GM23338 (cell line): ENCODE data around the gene PPP2R3B. TPM values are rescaled to one million over a fixed set of nuclear protein-coding genes. Genes with fewer than 3 reads are reported as not detected.

Experiments
- ATAC-seq: fragments of 200-7000 bp; cut with Tn5 transposase; 3 replicates; pipeline ENCODE4 v1.9.1; 2020
- DNase-seq: peaks from one replicate; pipeline ENCODE4 v3.0.0-alpha.2; 2015; ENCODE audit warnings: low spot score
- H2AFZ ChIP-seq: fragments of 200-600 bp; sonication (generic); 2 replicates; pipeline ENCODE4 v1.8.0; 2016; ENCODE audit warnings: antibody characterized with exemption, mild to moderate bottlenecking, moderate library complexity
- H3F3A ChIP-seq: fragments of 200-600 bp; sonication (generic); replicated peaks from 2 replicates; pipeline ENCODE4 v1.8.0; 2017; ENCODE audit warnings: antibody characterized with exemption, mixed run types, low read depth
- H3K27ac ChIP-seq: fragments of 200-600 bp; sonication (generic); 2 replicates; pipeline ENCODE4 v1.6.1; 2016; ENCODE audit warnings: low read depth
- H3K27me3 ChIP-seq: fragments of 200-600 bp; sonication (generic); 2 replicates; pipeline ENCODE4 v1.8.0; 2016; ENCODE audit warnings: mild to moderate bottlenecking, mixed run types, moderate library complexity; ENCODE audit not compliant: insufficient read depth
- H3K36me3 ChIP-seq: fragments of 200-600 bp; sonication (generic); 2 replicates; pipeline ENCODE4 v1.8.0; 2016; ENCODE audit warnings: mild to moderate bottlenecking; ENCODE audit not compliant: insufficient read depth
- H3K4me1 ChIP-seq: fragments of 200-600 bp; sonication (generic); 2 replicates; pipeline ENCODE4 v1.8.0; 2016; ENCODE audit warnings: mild to moderate bottlenecking, moderate library complexity; ENCODE audit not compliant: insufficient read depth
- H3K4me2 ChIP-seq: fragments of 200-600 bp; sonication (generic); 2 replicates; pipeline ENCODE4 v1.7.1; 2017; ENCODE audit warnings: mixed run types
- H3K4me3 ChIP-seq: fragments of 200-600 bp; sonication (generic); 2 replicates; pipeline ENCODE4 v1.6.1; 2016; ENCODE audit warnings: mixed run types
- H3K79me2 ChIP-seq: fragments of 200-600 bp; sonication (generic); replicated peaks from 2 replicates; pipeline ENCODE4 v1.8.0; 2017; ENCODE audit warnings: mild to moderate bottlenecking; ENCODE audit not compliant: insufficient read depth
- H3K9me2 ChIP-seq: fragments of 200-600 bp; sonication (generic); 2 replicates; pipeline ENCODE4 v1.8.0; 2017; ENCODE audit not compliant: insufficient read depth
- H4K20me1 ChIP-seq: fragments of 200-600 bp; sonication (generic); replicated peaks from 2 replicates; pipeline ENCODE4 v1.8.0; 2017; ENCODE audit warnings: mild to moderate bottlenecking; ENCODE audit not compliant: insufficient read depth
- H3K27ac Mint-ChIP-seq: 2 replicates; pipeline ENCODE4 v1.8.0; 2020; ENCODE audit warnings: inconsistent platforms, mild to moderate bottlenecking, moderate library complexity, mixed read lengths
- H3K27me3 Mint-ChIP-seq: 3 replicates; pipeline ENCODE4 v1.8.0; 2022; ENCODE audit warnings: low read depth, mild to moderate bottlenecking, moderate library complexity, mixed read lengths, inconsistent platforms; ENCODE audit not compliant: insufficient read depth, poor library complexity
- H3K36me3 Mint-ChIP-seq: 3 replicates; pipeline ENCODE4 v1.8.0; 2021; ENCODE audit warnings: low read depth, mild to moderate bottlenecking, inconsistent platforms, moderate library complexity, mixed read lengths
- H3K4me1 Mint-ChIP-seq: 3 replicates; pipeline ENCODE4 v1.8.0; 2020; ENCODE audit warnings: mild to moderate bottlenecking, inconsistent platforms, mixed read lengths
- H3K4me3 Mint-ChIP-seq: 3 replicates; pipeline ENCODE4 v1.8.0; 2021; ENCODE audit warnings: moderate library complexity, mild to moderate bottlenecking, inconsistent platforms, mixed read lengths
- H3K9me3 Mint-ChIP-seq: 3 replicates; pipeline ENCODE4 v1.8.0; 2020; ENCODE audit warnings: moderate library complexity, mild to moderate bottlenecking, inconsistent platforms, mixed read lengths
- CREB1 ChIP-seq: fragments of 250-450 bp; sonication (Bioruptor Pico); IDR thresholded peaks from 2 replicates; pipeline ENCODE4 v1.5.0; 2020; ENCODE audit warnings: low read depth, mild to moderate bottlenecking, moderate library complexity
- CTCF ChIP-seq, 2 experiments: fragments of 200-600 bp in 1 of 2; sonication (generic) in 1 of 2; conservative IDR thresholded peaks; 2 replicates each; pipeline versions ENCODE4 v1.5.1 to v1.6.1; 2016 to 2017; ENCODE audit warnings: antibody characterized with exemption in 2 of 2, low read depth in 2 of 2, mild to moderate bottlenecking in 2 of 2, moderate library complexity in 1 of 2
- ETS1 ChIP-seq: IDR thresholded peaks from 2 replicates; pipeline ENCODE4 v1.6.1; 2016; ENCODE audit warnings: antibody characterized with exemption
- JUNB ChIP-seq: IDR thresholded peaks from one replicate; pipeline ENCODE4 v1.6.1; 2016; ENCODE audit warnings: antibody characterized with exemption; ENCODE audit not compliant: unreplicated experiment
- NANOG ChIP-seq: IDR thresholded peaks from 2 replicates; pipeline ENCODE4 v1.6.1; 2016; ENCODE audit warnings: antibody characterized with exemption, borderline replicate concordance
- POLR2AphosphoS5 ChIP-seq: IDR thresholded peaks from 2 replicates; pipeline ENCODE4 v1.6.1; 2016; ENCODE audit warnings: antibody characterized with exemption, low read depth
- REST ChIP-seq: IDR thresholded peaks from one replicate; pipeline ENCODE4 v1.6.1; 2018; ENCODE audit warnings: antibody characterized with exemption; ENCODE audit not compliant: unreplicated experiment
- polyA plus RNA-seq: library from polyadenylated mRNA; unstranded; fragments of >200 nt; fragmentation: Nextera tagmentation; extraction: Ambion mirVana; gene quantifications from 2 replicates; pipeline ENCODE4 v1.2.1, GENCODE V29; 2016
- total RNA-seq: library from RNA; depleted of rRNA; stranded (reverse); fragments of >200 nt; shearing (Covaris generic); gene quantifications from 2 replicates; pipeline ENCODE4 v1.2.3, GENCODE V29; 2014

Gene PPP2R3B
- total and polyA plus RNA-seq, 2 experiments from 2014 or later: 50.1 to 104 TPM

GRCh38 chrX:350148-350533 lies 36.6 kb downstream of the PPP2R3B start:
- H2AFZ ChIP-seq: no peak overlapping the region
- ATAC-seq: peak; percentile 61
- Mint-ChIP-seq H3K4me3 (no peak overlapping the region), H3K4me1 (no peaks in the 10 kb centered on the region), H3K27me3 (peaks cover 11% of the 10 kb centered on the region), H3K9me3 (no peaks in the 10 kb centered on the region; the same call in 1 of the 3 replicates), H3K36me3 (peaks cover 33% of the 10 kb centered on the region), H3K27ac (0 out of 2 replicates have a peak overlapping the region, but pooled peaks have one; percentile 40)
- no peak overlapping the region for H3K4me2 ChIP-seq
- 0 out of 2 replicates have a peak, but pooled peaks cover 3% of the 10 kb centered on the region for H4K20me1 ChIP-seq
- no peak overlapping the region for H3K4me3 ChIP-seq
- no peaks in the 10 kb centered on the region for H3K9me2 ChIP-seq
- H3F3A ChIP-seq: no peaks in the 10 kb centered on the region
- no peak for TF ChIP-seq NANOG
- peak in 1 of 2 experiments; percentile 58; a peak in 2 of 4 replicates for TF ChIP-seq CTCF (conservative IDR thresholded peaks at IDR 0.05; ENCODE audit: low read depth in 2 of 2)
- peak; percentile 64 for DNase-seq
- H3K79me2 ChIP-seq: peaks cover 45% of the 10 kb centered on the region
- H3K27me3 ChIP-seq: no peaks in the 10 kb centered on the region
- H3K4me1 ChIP-seq: no peaks in the 10 kb centered on the region
- no peaks in the 10 kb centered on the region for H3K36me3 ChIP-seq
- H3K27ac ChIP-seq: 0 out of 2 replicates have a peak overlapping the region, but pooled peaks have one; percentile 32

GRCh38 chrX:349702-350101 lies 37.0 kb downstream of the PPP2R3B start:
- ATAC-seq: no peak
- Mint-ChIP-seq H3K4me3 (no peak overlapping the region), H3K9me3 (no peaks in the 10 kb centered on the region; the same call in 2 of the 3 replicates), H3K27me3 (peaks cover 11% of the 10 kb centered on the region), H3K36me3 (peaks cover 33% of the 10 kb centered on the region), H3K27ac (peak overlapping the region; percentile 14; the same call in 1 of the 2 replicates), H3K4me1 (no peaks in the 10 kb centered on the region)
- H3K4me2 ChIP-seq: no peak overlapping the region
- H2AFZ ChIP-seq: no peak overlapping the region
- no peaks in the 10 kb centered on the region for H3K4me1 ChIP-seq
- H3K9me2 ChIP-seq: no peaks in the 10 kb centered on the region
- no peaks in the 10 kb centered on the region for H3K27me3 ChIP-seq
- H4K20me1 ChIP-seq: 0 out of 2 replicates have a peak, but pooled peaks cover 3% of the 10 kb centered on the region
- H3K36me3 ChIP-seq: no peaks in the 10 kb centered on the region
- H3K79me2 ChIP-seq: peaks cover 41% of the 10 kb centered on the region
- no peaks in the 10 kb centered on the region for H3F3A ChIP-seq
- TF ChIP-seq ETS1: no peak
- TF ChIP-seq NANOG: no peak
- no peak for TF ChIP-seq JUNB
- TF ChIP-seq CREB1: no peak
- no peak for TF ChIP-seq REST
- no peak for TF ChIP-seq CTCF (conservative IDR thresholded peaks at IDR 0.05; ENCODE audit: low read depth in 2 of 2)
- TF ChIP-seq POLR2AphosphoS5: no peak
- no peak overlapping the region for H3K4me3 ChIP-seq
- 0 out of 2 replicates have a peak overlapping the region, but pooled peaks have one; percentile 32 for H3K27ac ChIP-seq
- DNase-seq: no peak
